ENCODE data around the gene IMPDH2. TPM values are rescaled to one million over a fixed set of nuclear protein-coding genes. Genes with fewer than 3 reads are reported as not detected.

The IMPDH2 gene
- total RNA-seq, 2 donors from 2014 or later: 60.2 to 71.3 TPM

GRCh38 chr3:49022688-49023171 lies 6.5 kb downstream of the IMPDH2 start:
- ATAC-seq (no peak), DNase-seq (no peak)

GRCh38 chr3:49021813-49022687 lies 7.1 kb downstream of the IMPDH2 start, which contains the start of gene NDUFAF3:
Gene NDUFAF3 (plus strand): TSS chr3:49022121. CDS start chr3:49022145, 24 bp downstream.
- DNase-seq: peak; percentile 93
- peak; percentile 87 for ATAC-seq
- intact Hi-C loops (cut with DNase I): no loop called here

More at GRCh38 chr3:49022688-49023171, 6.5 kb downstream of the IMPDH2 start:
- intact Hi-C loops (cut with DNase I): no loop called here

DNA sequence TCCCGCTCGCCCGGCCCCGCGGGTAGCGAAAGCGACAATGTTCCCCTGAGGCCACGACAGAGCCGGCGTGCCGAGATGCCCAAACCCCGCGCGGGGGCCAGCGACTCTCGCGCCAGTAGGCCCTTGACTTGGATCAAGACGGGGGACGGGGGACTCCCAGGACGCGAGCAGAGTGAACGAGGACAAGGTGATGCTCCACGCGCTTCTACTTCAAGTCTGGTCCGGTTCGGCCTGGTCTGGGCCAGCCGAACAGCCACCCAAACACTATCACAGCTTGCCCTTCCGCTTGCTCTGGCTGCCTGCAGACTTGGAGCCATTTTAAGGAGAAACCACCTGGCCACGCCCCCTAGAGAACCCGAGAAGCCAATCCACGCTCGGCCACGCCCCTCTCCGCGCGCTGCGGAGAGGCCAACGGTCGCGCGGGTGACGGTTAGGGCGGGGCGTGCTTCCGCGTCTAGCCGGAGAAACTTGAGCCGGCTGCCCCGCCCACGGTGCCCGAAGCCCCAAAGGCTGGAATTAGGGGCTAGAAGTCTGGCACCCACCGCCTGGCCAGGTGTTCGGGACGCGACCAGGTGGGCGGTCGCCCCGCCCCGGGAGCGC lies 7.9 kb downstream of the IMPDH2 start:
- intact Hi-C loops (cut with DNase I): no loop called here
- DNase-seq: peak; percentile 100
- peak; percentile 89 to 91 for ATAC-seq

- DNase-seq (peak; percentile 65), ATAC-seq (peak in 1 of 2 donors; percentile 2)
- intact Hi-C loops (cut with DNase I): no loop called here
These were observed 8.6 kb downstream of the IMPDH2 start for GRCh38 chr3:49020330-49021212.

GRCh38 chr3:49019941-49020329 lies 9.3 kb downstream of the IMPDH2 start:
- ATAC-seq (no peak), DNase-seq (no peak)
- intact Hi-C loops (cut with DNase I): no loop called here

- intact Hi-C loops (cut with DNase I): no loop called here
- DNase-seq (no peak), ATAC-seq (no peak)
These were observed 10.5 kb downstream of the IMPDH2 start for GRCh38 chr3:49018707-49019006.

DNA sequence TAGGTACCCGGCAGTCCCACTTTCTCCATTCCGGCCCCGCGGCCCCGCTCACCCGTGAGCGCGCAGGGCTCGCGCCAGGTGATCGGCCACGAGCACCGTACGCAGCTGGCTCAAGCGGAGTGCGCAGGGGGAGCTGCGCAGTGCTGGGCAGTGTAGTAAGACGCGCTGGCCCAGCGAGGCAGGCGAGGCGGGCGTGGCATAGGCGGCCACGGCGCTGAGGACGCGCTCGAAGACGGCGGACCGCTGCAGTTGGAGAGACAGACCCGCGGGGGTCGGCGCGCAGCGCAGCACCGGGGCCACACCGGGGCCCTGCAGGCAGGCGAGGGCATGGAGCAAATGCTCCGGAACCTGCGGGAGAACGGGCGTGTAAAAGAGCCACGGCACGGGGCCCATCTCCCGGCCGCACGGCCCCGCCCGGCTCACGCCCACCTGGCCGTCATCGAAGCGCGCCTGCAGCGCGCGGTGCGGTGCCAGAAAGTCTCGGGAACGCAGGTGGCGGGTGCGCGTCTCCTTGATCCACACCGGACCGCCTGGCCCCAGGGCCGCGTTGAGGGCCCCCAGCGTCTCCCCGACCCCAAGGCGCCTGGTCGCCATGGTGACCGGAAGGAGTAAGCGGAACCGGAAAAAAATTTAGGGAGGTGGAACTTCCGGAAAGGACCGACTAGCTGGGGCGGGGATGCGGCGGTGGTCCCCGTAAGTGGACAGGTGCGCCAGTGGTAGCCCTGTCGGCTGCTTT lies 11.1 kb downstream of the IMPDH2 start, which contains the start of gene DALRD3:
DALRD3 (minus strand) TSS at position 610 of the 736 bp plus-strand sequence; CDS start at position 594, 16 bp downstream.
- ATAC-seq (peak; percentile 8 to 11), DNase-seq (peak; percentile 72)
- intact Hi-C loops (cut with DNase I): no loop called here

DNA sequence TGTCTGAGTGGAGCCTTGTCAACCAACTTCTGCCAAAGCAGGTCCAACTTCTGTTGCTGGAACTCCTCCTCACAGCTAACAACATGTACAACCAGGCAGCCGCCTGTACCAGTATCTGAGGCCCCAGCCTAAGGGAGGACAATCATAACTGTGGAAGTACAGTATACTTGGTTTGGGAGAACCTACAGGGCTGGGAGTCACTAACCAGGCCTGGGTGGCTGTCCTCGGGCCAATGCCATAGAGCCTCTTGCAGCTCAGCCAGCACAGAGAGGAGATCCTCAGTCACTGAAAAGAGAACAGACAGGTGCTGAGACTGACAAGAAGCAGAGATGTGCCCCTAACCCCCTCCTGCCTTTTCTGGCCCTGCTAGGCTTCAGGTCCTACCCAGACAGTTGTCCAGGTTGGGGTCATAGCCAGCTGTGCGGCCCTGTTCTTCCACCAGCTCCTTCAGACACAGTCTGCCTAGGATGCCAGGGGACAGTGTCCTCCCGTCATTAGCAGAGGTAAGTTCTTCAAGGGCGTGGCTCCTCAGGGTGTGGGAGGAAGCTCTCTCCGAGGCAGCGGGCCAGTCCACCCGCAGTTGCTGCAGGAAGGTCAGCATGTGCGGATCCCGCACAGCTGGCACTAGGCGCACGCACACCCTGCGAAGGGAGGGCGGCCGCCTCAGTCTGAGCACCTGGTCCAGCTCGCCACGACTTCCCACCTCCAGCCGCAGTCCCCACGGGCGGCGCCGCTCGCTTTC lies 11.8 kb downstream of the IMPDH2 start:
- intact Hi-C loops (cut with DNase I): no loop called here
- DNase-seq: no peak
- ATAC-seq: no peak

DNA sequence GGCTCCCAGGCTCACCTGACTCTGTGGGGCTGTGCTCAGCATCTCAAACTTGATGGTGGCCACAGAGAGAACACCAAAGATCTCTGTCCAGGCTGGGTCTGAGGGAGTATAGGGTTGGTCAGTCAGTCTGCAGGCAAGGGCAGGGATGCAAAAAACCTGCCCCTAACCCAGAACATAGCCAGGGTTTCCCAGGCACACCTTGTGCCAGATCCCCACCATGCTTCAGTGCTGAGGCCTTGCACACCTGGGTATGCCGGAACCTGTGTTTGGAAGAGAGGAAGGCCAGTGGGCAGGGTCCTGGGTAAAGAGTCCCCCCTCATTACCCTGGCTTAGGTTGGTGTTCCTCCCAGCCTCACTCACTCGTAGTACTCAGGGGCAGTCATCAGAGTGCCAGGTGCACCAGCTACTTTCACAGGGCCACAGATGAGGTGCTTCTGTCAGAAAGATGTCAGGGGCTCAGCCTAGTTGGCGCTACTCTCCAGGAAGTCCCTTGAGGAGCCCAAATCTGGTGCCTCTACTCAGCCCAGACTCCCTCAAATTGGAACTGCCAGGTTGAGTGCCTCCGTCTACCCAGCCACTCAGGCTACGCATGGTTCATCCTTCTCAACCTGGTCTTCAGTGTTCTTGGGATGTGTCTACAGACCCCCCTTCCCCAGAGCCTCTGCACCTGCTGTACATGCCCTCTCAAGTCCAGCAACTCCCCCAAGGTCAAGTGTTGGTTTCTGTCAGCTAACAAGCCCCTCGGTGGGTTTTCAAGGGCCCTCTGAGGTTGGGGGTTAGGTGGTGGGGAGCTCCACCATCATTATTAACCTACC lies 12.6 kb downstream of the IMPDH2 start:
- no peak for DNase-seq
- intact Hi-C loops (cut with DNase I): no loop called here

DNA sequence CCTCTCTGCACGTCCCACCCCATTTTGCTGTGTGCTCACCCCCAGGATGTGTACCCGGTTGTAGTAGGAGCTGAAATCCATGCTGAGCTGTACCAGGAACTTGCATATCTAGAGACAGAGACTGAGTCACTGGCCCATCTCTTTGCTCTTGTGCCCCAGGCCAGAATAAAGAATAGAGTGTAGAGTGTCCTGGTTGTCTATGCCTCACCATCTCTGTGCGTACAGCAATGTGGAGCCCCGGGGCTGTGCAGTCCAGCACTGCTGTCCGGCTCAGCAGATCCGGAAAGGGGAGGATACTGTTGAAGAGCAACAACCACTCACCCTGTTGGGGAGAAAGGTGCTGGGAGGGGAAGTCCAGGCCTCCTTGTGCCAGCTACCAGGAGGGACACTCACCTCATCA lies 13.4 kb downstream of the IMPDH2 start:
- intact Hi-C loops (cut with DNase I): no loop called here
- DNase-seq (no peak), ATAC-seq (no peak)

More for the DNA sequence above, 12.6 kb downstream of the IMPDH2 start:
- ATAC-seq: no peak

- intact Hi-C loops (cut with DNase I): no loop called here
- no peak for DNase-seq
These were observed 14.1 kb downstream of the IMPDH2 start for GRCh38 chr3:49015072-49015471.

DNA sequence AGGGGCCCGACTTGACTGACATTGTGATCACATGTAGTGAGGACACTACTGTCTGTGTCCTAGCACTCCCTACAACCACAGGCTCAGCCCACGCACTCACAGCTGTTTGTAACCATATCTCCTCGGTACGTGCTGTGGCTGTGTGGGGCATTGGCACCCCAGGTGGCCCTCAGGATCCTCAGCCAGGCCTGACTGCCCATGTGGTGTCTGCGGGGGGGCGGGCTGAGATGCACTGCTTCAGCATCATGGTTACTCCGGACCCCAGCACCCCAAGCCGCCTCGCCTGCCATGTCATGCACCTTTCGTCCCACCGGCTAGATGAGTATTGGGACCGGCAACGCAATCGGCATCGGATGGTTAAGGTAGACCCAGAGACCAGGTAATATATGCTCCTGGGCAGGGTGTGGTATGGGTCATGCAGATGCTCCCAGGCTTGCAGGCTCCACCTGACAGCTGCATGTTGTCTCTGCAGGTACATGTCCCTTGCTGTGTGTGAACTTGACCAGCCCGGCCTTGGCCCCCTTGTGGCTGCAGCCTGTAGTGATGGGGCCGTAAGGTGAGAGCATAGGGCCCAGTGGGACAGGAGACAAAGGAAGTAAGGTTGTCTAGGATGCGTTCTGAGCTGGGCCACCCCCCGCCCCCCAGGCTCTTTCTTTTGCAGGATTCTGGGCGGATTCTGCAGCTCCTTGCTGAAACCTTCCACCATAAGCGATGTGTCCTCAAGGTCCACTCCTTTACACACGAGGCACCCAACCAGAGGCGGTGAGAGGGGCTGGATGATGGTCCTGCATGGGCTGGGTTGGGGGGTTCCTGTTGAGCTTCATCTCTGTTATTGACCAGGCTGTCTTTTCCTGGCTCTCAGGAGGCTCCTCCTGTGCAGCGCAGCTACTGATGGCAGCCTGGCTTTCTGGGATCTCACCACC lies 15.2 kb downstream of the IMPDH2 start:
- ATAC-seq (no peak), DNase-seq (no peak)
- intact Hi-C loops (cut with DNase I): no loop called here

More at GRCh38 chr3:49015072-49015471, 14.1 kb downstream of the IMPDH2 start:
- no peak for ATAC-seq

DNA sequence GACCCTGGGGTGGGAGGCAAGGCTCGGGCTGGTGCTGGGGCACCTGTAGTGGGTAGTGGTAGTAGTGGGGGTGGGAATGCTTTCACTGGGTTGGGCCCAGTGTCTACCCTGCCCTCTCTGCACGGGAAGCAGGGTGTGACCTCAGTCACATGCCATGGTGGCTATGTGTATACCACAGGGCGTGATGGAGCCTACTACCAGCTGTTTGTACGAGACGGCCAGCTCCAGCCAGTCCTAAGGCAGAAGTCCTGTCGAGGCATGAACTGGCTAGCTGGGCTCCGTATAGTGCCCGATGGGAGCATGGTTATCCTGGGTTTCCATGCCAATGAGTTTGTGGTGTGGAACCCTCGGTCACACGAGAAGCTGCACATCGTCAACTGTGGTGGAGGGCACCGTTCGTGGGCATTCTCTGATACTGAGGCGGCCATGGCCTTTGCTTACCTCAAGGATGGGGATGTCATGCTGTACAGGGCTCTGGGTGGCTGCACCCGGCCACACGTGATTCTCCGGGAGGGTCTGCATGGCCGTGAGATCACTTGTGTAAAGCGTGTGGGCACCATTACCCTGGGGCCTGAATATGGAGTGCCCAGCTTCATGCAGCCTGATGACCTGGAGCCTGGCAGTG lies 16.0 kb downstream of the IMPDH2 start:
- DNase-seq (no peak), ATAC-seq (no peak)

DNA sequence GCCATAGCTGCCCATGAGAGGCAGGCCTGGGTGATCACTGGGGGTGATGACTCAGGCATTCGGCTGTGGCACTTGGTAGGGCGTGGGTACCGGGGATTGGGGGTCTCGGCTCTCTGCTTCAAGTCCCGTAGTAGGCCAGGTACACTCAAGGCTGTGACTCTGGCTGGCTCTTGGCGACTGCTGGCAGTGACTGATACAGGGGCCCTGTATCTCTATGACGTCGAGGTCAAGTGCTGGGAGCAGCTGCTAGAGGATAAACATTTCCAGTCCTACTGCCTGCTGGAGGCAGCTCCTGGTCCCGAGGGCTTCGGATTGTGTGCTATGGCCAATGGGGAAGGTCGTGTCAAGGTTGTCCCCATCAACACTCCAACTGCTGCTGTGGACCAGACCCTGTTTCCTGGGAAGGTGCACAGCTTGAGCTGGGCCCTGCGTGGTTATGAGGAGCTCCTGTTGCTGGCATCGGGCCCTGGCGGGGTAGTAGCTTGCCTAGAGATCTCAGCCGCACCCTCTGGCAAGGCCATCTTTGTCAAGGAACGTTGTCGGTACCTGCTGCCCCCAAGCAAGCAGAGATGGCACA lies 16.7 kb downstream of the IMPDH2 start:
- intact Hi-C loops (cut with DNase I): no loop called here
- ATAC-seq (no peak), DNase-seq (no peak)

More for the DNA sequence above, 16.0 kb downstream of the IMPDH2 start:
- intact Hi-C loops (cut with DNase I): no loop called here

DNA sequence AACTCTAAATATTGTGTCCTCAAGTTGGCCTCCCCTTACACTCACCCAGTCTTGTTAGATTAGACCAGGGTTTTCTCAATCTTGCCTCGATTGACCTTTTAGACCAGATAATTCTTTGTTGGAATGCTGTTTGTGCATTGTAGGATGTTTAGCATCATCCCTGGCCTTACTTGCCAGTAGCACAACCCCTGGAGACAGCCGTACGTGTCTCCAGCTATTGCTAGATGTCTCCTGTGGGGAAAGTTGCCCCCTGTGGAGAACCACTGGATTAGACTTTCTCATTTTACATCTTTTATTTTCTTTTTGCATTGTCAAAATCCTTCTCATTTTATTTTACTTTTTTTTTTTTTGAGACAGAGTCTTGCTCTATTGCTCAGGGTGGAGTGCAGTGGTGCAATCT lies 19.8 kb downstream of the IMPDH2 start:
- intact Hi-C loops (cut with DNase I): no loop called here
- no peak for DNase-seq
- ATAC-seq: no peak
